Activated CD8-positive, alpha-beta T cell treated with anti-CD3 and anti-CD28 coated beads for 36 hours (primary cell): ENCODE measurements around the gene MLLT10. TPM values are rescaled to one million over a fixed set of nuclear protein-coding genes. Genes with fewer than 3 reads are reported as not detected.

Experiments
- ATAC-seq: fragments of 200-7000 bp; cut with Tn5 transposase; one replicate; pipeline ENCODE4 v1.10.0; 2021; ENCODE audit warnings: mild to moderate bottlenecking, moderate library complexity
- CTCF ChIA-PET: fragments of 350-600 bp; sonication (Branson Sonifier 250); formaldehyde crosslinking; loops from one replicate; lab custom pipeline; 2021; ENCODE audit warnings: antibody characterized with exemption; lab: Charles Lee
- POLR2A ChIA-PET: fragments of 350-600 bp; sonication (Branson Sonifier 250); formaldehyde crosslinking; loops from one replicate; lab custom pipeline; 2021; ENCODE audit warnings: antibody characterized with exemption; lab: Charles Lee
- DNase-seq: peaks from one replicate; pipeline ENCODE4 v3.0.0-alpha.2; 2020
- H3K27ac Mint-ChIP-seq: one replicate; pipeline ENCODE4 v1.8.0; 2021; ENCODE audit warnings: mild to moderate bottlenecking, mixed read lengths
- H3K27me3 Mint-ChIP-seq: one replicate; pipeline ENCODE4 v1.8.0; 2021; ENCODE audit warnings: mixed read lengths
- H3K36me3 Mint-ChIP-seq: one replicate; pipeline ENCODE4 v1.8.0; 2021; ENCODE audit warnings: low read depth, mixed read lengths
- H3K4me1 Mint-ChIP-seq: one replicate; pipeline ENCODE4 v1.8.0; 2021; ENCODE audit warnings: low read depth, mixed read lengths
- H3K4me3 Mint-ChIP-seq: one replicate; pipeline ENCODE4 v1.8.0; 2021; ENCODE audit warnings: mild to moderate bottlenecking, moderate library complexity, mixed read lengths
- H3K9me3 Mint-ChIP-seq: one replicate; pipeline ENCODE4 v1.8.0; 2021; ENCODE audit warnings: mixed read lengths
- intact Hi-C: fragments of 100-400 bp; cut with micrococcal nuclease; formaldehyde crosslinking; loops from one replicate; pipeline ENCODE4 v1.10.0; 2022
- microRNA-seq: library from miRNA; unstranded; fragments of <30 nt; microRNA quantifications from one replicate; pipeline ENCODE4 v1.2.0, GENCODE V29; 2022; ENCODE audit warnings: borderline microRNAs expressed, borderline replicate concordance
- total RNA-seq, 2 experiments: library from RNA; stranded (reverse); gene quantifications; one replicate each; pipeline ENCODE4 v1.2.3, GENCODE V29; 2021
- TF ChIP-seq, protein P1 (sequence below): fragments of 200-600 bp; IDR thresholded peaks from one replicate; pipeline ENCODE4 v1.8.0; 2022; ENCODE audit warnings: antibody characterized with exemption, mild to moderate bottlenecking

The MLLT10 gene
- total RNA-seq, 2 experiments from 2014 or later = 33.9 to 36.4 TPM

DNA sequence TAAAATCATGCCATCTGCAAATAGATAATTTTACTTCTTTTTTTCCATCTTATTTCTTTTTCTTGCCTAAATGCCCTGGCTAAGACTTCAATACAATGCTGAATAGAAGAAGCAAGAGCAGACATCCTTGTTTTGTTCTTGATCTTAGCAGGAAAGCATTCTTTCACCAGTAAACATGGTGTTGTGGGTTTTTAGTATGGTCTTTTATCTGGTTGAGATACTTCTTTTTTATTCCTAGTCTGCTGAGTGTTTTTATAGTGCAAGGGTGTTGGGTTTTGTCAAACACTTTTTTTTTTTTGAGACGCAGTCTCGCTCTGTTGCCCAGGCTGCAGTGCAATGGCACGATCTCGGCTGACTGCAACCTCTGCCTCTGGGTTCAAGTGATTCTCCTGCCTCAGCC, 237.2 kb downstream of the MLLT10 start:
- ChIA-PET POLR2A (no interaction called here), CTCF (no interaction called here)
- intact Hi-C loops = no loop called here
- Mint-ChIP-seq H3K4me3 (no peak overlapping the region), H3K36me3 (peaks cover 3% of the 10 kb centered on the region), H3K27me3 (no peaks in the 10 kb centered on the region), H3K4me1 (peaks cover 3% of the 10 kb centered on the region), H3K9me3 (no peaks in the 10 kb centered on the region), H3K27ac (peak overlapping the region; percentile 14)
- ATAC-seq = no peak
- no peak for DNase-seq
- TF ChIP-seq, protein P1, sequence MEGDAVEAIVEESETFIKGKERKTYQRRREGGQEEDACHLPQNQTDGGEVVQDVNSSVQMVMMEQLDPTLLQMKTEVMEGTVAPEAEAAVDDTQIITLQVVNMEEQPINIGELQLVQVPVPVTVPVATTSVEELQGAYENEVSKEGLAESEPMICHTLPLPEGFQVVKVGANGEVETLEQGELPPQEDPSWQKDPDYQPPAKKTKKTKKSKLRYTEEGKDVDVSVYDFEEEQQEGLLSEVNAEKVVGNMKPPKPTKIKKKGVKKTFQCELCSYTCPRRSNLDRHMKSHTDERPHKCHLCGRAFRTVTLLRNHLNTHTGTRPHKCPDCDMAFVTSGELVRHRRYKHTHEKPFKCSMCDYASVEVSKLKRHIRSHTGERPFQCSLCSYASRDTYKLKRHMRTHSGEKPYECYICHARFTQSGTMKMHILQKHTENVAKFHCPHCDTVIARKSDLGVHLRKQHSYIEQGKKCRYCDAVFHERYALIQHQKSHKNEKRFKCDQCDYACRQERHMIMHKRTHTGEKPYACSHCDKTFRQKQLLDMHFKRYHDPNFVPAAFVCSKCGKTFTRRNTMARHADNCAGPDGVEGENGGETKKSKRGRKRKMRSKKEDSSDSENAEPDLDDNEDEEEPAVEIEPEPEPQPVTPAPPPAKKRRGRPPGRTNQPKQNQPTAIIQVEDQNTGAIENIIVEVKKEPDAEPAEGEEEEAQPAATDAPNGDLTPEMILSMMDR = no peak

DNA sequence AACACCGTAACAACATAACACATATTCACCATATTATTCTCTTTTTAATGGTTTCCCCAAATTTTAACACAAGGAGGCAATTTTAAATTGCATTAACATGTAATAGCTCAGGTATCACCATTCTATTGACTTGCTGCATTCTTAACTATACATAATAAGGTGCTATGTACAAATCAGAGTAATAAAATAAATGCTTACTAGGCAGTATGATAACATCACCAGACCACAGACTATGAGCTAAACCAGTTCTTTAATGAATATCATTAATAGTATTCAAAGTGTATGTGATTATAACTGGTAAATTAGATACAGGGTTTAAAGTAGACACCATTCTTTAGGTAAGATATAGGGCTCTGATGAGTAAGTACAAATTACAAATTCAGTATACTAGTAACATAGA, 242.9 kb downstream of the MLLT10 start:
- Mint-ChIP-seq H3K4me1 (peaks cover 3% of the 10 kb centered on the region), H3K9me3 (peaks cover 2% of the 10 kb centered on the region), H3K27ac (no peak overlapping the region), H3K36me3 (peaks cover 14% of the 10 kb centered on the region), H3K27me3 (no peaks in the 10 kb centered on the region), H3K4me3 (no peak overlapping the region)
- ATAC-seq (no peak), DNase-seq (no peak)
- TF ChIP-seq, protein P1 = no peak
- POLR2A ChIA-PET = no interaction called here
- intact Hi-C loops = no loop called here
- CTCF ChIA-PET = no interaction called here

DNA sequence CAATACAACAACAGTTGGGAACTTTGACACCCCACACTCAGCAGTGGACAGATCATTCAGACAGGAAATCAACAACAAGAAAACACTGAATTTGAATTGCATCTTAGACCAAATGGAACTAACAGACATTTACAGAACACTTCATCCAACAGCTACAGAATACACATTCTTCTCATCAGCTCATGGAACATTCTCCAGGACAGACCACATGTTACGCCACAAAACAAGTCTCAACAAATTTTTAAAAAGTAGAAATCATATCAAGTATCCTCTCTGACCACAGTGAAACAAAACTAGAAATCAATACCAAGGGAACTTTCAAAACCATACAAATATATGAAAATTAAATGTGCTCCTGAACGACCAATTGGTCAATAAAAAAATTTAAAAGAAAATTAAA, 257.2 kb downstream of the MLLT10 start:
- H3K4me1 Mint-ChIP-seq = no peaks in the 10 kb centered on the region
- intact Hi-C loops = no loop called here
- H3K36me3 Mint-ChIP-seq = peaks cover 17% of the 10 kb centered on the region
- H3K9me3 Mint-ChIP-seq = peaks cover 7% of the 10 kb centered on the region
- TF ChIP-seq, protein P1 = no peak
- no peak overlapping the region for H3K27ac Mint-ChIP-seq
- POLR2A ChIA-PET = no interaction called here
- no peak overlapping the region for H3K4me3 Mint-ChIP-seq
- no peaks in the 10 kb centered on the region for H3K27me3 Mint-ChIP-seq
- ATAC-seq = no peak
- CTCF ChIA-PET = interaction anchor here (1.5 kb wide), 1 partner anchor 296 kb away, joined by 3 read pairs; no protein-coding TSS in a partner anchor
- DNase-seq = no peak

Small RNAs within 50 kb of the gene (microRNA-seq; reads per million reads assigned to microRNA genes)
- gene MIR1915 = not detected

Other genes with a start within 250 kb of the MLLT10 start
- gene SKIDA1, start 8.6 kb upstream of the MLLT10 start, total RNA-seq = under 1 TPM; 0.11 to 0.36 TPM